Measurements from ENCODE around the gene HRH1. TPM values are rescaled to one million over a fixed set of nuclear protein-coding genes. Genes with fewer than 3 reads are reported as not detected.
"Not testable (repeated sequence)": the region's sequence is repeated elsewhere in the genome, so short reads cannot be mapped to it uniquely, and the experiment has no call there.

Gene HRH1
- total RNA-seq, 1 donor from 2014 or later = not detected

DNA sequence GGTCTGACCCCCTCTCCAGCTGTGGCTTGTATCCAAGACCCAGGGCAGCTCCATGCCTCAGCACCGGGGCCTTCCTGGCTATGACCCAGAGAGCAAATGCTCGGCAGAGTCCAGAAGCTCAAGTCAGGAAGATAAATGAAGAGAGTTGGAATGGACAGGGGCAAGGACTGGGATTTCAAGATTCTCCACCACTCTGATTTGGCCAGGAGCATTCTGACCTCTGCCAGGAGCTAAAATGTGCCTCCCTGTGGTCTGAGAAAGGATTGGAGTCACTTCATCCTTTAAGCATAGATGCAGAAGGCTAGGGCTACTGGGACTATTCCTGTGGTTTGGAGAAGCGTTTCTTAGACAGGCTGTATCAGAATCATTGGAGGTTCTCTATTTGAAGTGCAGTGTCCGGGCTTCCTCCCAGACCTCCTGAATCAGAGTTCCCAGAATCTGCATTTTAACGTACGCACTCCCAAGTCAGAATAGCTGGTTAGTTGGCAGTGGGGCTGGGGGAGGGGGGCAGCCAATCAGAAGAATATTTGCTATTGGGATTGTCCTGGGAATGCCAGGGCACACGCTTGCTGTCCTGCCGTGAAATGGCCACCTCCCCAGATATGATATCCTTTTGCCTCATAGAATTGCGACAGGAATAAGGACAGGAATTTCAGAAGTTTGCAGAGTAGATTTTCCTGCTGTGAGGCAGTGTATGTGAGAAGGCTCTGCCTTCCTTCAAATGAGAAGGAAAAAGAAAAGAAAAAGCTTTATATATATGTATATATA, 57.4 kb downstream of the HRH1 start:
- TF ChIP-seq, protein P1, sequence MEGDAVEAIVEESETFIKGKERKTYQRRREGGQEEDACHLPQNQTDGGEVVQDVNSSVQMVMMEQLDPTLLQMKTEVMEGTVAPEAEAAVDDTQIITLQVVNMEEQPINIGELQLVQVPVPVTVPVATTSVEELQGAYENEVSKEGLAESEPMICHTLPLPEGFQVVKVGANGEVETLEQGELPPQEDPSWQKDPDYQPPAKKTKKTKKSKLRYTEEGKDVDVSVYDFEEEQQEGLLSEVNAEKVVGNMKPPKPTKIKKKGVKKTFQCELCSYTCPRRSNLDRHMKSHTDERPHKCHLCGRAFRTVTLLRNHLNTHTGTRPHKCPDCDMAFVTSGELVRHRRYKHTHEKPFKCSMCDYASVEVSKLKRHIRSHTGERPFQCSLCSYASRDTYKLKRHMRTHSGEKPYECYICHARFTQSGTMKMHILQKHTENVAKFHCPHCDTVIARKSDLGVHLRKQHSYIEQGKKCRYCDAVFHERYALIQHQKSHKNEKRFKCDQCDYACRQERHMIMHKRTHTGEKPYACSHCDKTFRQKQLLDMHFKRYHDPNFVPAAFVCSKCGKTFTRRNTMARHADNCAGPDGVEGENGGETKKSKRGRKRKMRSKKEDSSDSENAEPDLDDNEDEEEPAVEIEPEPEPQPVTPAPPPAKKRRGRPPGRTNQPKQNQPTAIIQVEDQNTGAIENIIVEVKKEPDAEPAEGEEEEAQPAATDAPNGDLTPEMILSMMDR (conservative IDR thresholded peaks at IDR 0.05) = no peak
- H3K36me3 Mint-ChIP-seq (ENCODE audit: low read depth) = no peaks in the 10 kb centered on the region
- no peaks in the 10 kb centered on the region for H3K9me3 Mint-ChIP-seq
- H3K27ac Mint-ChIP-seq (ENCODE audit: unreplicated experiment) = no peak overlapping the region
- no peak for DNase-seq (ENCODE audit: low read depth, low spot score)
- H3K4me1 Mint-ChIP-seq = no peaks in the 10 kb centered on the region
- peaks cover 6% of the 10 kb centered on the region for H3K27me3 Mint-ChIP-seq (ENCODE audit: low read depth)
- no peak overlapping the region for H3K4me3 Mint-ChIP-seq

DNA sequence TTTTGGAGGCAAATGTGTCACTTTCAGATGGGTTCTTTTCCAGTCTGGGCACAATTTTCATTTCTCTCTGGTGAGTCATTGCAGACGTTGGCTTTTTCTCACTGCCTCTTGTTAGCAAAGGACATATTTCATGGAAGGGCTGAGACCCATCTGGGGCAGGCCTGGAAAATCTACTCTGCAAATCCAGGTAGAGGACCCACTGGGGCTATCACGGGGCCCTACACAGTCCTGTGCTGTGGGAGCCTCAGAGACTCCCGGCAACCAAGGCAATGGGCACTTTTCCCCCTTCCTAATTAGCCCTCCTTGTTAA, 58.0 kb downstream of the HRH1 start:
- TF ChIP-seq, protein P1 (conservative IDR thresholded peaks at IDR 0.05) = no peak
- Mint-ChIP-seq H3K4me3 (no peak overlapping the region), H3K36me3 (ENCODE audit: low read depth) (no peaks in the 10 kb centered on the region), H3K27ac (ENCODE audit: unreplicated experiment) (no peak overlapping the region), H3K4me1 (no peaks in the 10 kb centered on the region), H3K9me3 (no peaks in the 10 kb centered on the region), H3K27me3 (ENCODE audit: low read depth) (peaks cover 6% of the 10 kb centered on the region)
- DNase-seq (ENCODE audit: low read depth, low spot score) = no peak

DNA sequence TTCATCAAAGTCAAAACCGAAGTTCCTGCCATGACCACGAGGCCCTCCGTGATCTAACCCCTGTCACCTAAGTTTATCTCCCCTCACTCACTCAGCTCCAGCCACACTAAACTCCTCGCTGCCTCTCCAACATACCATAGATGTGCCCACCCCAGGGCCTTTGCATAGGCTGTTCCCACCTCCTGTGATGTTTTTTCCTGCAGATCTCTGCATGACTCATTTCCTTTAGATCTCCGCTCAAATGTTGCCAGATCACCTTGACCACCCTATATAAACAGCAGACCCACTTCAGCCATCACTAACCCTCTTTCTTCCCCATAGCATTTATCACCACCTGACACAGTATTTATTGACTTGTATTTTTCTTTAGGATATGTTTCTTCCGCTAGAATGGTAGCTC, 58.5 kb downstream of the HRH1 start:
- H3K9me3 Mint-ChIP-seq = no peaks in the 10 kb centered on the region
- no peaks in the 10 kb centered on the region for H3K36me3 Mint-ChIP-seq (ENCODE audit: low read depth)
- no peaks in the 10 kb centered on the region for H3K4me1 Mint-ChIP-seq
- peaks cover 6% of the 10 kb centered on the region for H3K27me3 Mint-ChIP-seq (ENCODE audit: low read depth)
- no peak for DNase-seq (ENCODE audit: low read depth, low spot score)
- TF ChIP-seq, protein P1 (conservative IDR thresholded peaks at IDR 0.05) = no peak
- H3K27ac Mint-ChIP-seq (ENCODE audit: unreplicated experiment) = no peak overlapping the region
- no peak overlapping the region for H3K4me3 Mint-ChIP-seq

DNA sequence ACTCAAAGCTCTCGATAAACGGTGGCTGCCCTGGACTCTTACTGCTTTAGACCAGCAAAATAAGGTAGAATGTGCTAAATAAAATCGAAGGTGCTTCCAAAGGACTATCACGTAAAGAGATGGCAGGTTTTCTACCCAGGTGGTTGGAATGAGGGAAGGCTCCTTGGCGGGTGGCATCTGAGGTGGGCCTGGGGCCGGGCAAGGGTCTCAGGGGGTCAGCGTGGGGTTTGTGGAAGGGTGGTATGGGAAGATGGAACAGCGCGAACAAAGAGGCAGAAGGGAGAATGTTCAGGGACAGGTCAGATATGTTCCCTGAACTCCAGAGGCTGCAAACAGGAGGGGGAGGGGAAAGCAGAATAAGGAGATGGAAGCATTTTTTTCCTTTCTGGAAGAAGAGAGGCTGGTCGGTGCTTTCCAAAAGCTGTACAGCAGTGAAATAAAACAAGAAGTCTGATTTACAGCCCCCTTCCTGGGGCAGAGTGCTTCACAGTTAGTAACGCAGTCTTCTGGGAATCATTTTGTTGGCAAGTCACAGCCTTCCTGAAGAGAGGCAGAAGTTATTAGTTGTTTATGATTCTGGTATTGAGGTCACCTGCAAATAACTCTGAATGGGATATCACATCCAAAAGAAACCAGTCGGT, 59.6 kb downstream of the HRH1 start:
- Mint-ChIP-seq H3K36me3 (ENCODE audit: low read depth) (no peaks in the 10 kb centered on the region), H3K27ac (ENCODE audit: unreplicated experiment) (no peak overlapping the region), H3K4me3 (no peak overlapping the region), H3K4me1 (no peaks in the 10 kb centered on the region), H3K9me3 (no peaks in the 10 kb centered on the region), H3K27me3 (ENCODE audit: low read depth) (peaks cover 6% of the 10 kb centered on the region)
- DNase-seq (ENCODE audit: low read depth, low spot score) = no peak
- TF ChIP-seq, protein P1 (conservative IDR thresholded peaks at IDR 0.05) = no peak

DNA sequence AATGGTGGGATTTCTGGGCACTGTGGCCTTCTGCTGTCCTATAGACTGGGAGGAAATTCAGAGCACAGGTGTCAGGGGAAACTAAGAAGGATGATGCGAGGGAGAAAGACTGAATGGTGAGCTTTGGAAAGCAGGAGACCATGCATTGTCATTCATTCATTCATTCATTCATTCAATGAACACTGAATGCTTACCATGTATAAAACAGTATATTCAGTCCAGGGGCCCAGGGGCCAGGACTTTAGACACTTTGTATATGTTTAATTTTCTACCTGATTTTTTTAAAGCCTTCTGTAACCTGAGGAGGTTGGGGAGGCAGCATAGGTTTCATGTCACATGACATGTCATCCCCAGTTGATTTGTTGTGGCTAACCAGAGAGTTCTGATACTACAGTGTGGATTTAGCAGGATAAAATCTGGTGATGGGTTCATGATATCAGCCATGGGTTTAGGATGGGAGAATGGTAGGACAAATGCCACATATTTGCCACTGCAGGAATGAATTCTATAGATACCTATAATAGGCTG, 60.2 kb downstream of the HRH1 start:
- no peak for DNase-seq (ENCODE audit: low read depth, low spot score)
- Mint-ChIP-seq H3K4me3 (no peak overlapping the region), H3K27me3 (ENCODE audit: low read depth) (peaks cover 6% of the 10 kb centered on the region), H3K9me3 (no peaks in the 10 kb centered on the region), H3K27ac (ENCODE audit: unreplicated experiment) (no peak overlapping the region), H3K36me3 (ENCODE audit: low read depth) (no peaks in the 10 kb centered on the region), H3K4me1 (no peaks in the 10 kb centered on the region)
- TF ChIP-seq, protein P1 (conservative IDR thresholded peaks at IDR 0.05) = no peak

DNA sequence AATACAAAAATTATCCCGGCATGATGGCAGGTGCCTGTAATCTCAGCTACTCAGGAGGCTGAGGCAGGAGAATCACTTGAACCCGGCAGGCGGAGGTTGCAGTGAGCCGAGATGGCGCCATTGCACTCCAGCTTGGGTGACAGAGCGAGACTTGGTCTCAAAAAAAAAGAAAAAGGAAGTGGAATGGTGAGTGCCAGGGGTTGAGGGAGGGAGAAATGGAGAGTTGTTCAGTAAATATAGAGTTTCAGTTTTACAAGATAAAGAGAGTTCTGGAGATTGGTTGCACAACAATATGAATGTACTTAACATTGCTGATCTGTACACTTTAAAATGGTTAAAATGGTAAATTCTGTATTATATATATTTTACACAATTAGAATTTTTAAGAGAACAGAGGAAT, 63.1 kb downstream of the HRH1 start:
- H3K27ac Mint-ChIP-seq (ENCODE audit: unreplicated experiment); DNase-seq (ENCODE audit: low read depth, low spot score); H3K4me3 Mint-ChIP-seq; H3K27me3 Mint-ChIP-seq (ENCODE audit: low read depth); H3K36me3 Mint-ChIP-seq (ENCODE audit: low read depth); H3K4me1 Mint-ChIP-seq; H3K9me3 Mint-ChIP-seq: not testable (repeated sequence)
